GM23338 (cell line): ENCODE results near the gene VSTM2L.

Source experiments
- CTCF ChIP-seq, 2 experiments: fragments of 200-600 bp in 1 of 2; sonication (generic) in 1 of 2; conservative IDR thresholded peaks; 2 replicates each; pipeline versions ENCODE4 v1.5.1 to v1.6.1; 2016 to 2017; ENCODE audit warnings: antibody characterized with exemption in 2 of 2, low read depth in 2 of 2, mild to moderate bottlenecking in 2 of 2, moderate library complexity in 1 of 2
- REST ChIP-seq: IDR thresholded peaks from one replicate; pipeline ENCODE4 v1.6.1; 2018; ENCODE audit warnings: antibody characterized with exemption; ENCODE audit not compliant: unreplicated experiment

GRCh38 chr20:37939701-37940560 is 37.0 kb downstream of the VSTM2L start:
- TF ChIP-seq CTCF (conservative IDR thresholded peaks at IDR 0.05; ENCODE audit: low read depth in 2 of 2) = no peak
- no peak for TF ChIP-seq REST
